Fibroblast of skin of left quadriceps (primary cell): ENCODE results near the gene EIF5A.

ENCODE experiments used
- DNase-seq, 2 experiments: peaks; one replicate each; pipeline ENCODE4 v3.0.0-alpha.2; 2013; ENCODE audit warnings: low read depth in 2 of 2

The EIF5A gene

GRCh38 chr17:7313088-7313889, 5.9 kb downstream of the EIF5A start:
- DNase-seq = no peak

- no peak for DNase-seq
Observed at GRCh38 chr17:7313890-7314718, 6.7 kb downstream of the EIF5A start.

GRCh38 chr17:7314719-7315569, 7.5 kb downstream of the EIF5A start, which contains the start of gene GPS2:
GPS2 (minus strand) TSS chr17:7315360; CDS start chr17:7315052, 308 bp downstream.
- peak; percentile 46 to 48 for DNase-seq

GRCh38 chr17:7315570-7316235, 8.3 kb downstream of the EIF5A start:
- no peak for DNase-seq

GRCh38 chr17:7317161-7317803, 9.9 kb downstream of the EIF5A start:
- DNase-seq = no peak

GRCh38 chr17:7318121-7318860, 10.9 kb downstream of the EIF5A start:
- DNase-seq = no peak

GRCh38 chr17:7321466-7321865, 14.0 kb downstream of the EIF5A start:
- DNase-seq = no peak

- no peak for DNase-seq
Observed at GRCh38 chr17:7322520-7323194, 15.2 kb downstream of the EIF5A start.

GRCh38 chr17:7323731-7324437, 16.5 kb downstream of the EIF5A start:
- no peak for DNase-seq

- no peak for DNase-seq
Observed at GRCh38 chr17:7324438-7324779, 17.0 kb downstream of the EIF5A start.

- DNase-seq = no peak
Observed at GRCh38 chr17:7325031-7325528, 17.7 kb downstream of the EIF5A start.

- DNase-seq = no peak
Observed at GRCh38 chr17:7326186-7326585, 18.8 kb downstream of the EIF5A start.

GRCh38 chr17:7327056-7327455, 19.6 kb downstream of the EIF5A start:
- DNase-seq = no peak

GRCh38 chr17:7327501-7327900, 20.1 kb downstream of the EIF5A start:
- no peak for DNase-seq

- no peak for DNase-seq
Observed at GRCh38 chr17:7328009-7328408, 20.6 kb downstream of the EIF5A start.

GRCh38 chr17:7328840-7329373, 21.5 kb downstream of the EIF5A start, which contains the start of gene NEURL4:
NEURL4 (minus strand) TSS chr17:7329335; CDS start chr17:7329312, 23 bp downstream.
- no peak for DNase-seq

GRCh38 chr17:7329374-7329996, 22.1 kb downstream of the EIF5A start:
- DNase-seq = peak; percentile 99
